Gastroesophageal sphincter (tissue), 3 donors: ENCODE measurements around the gene ABHD1.

ENCODE experiments used
- EP300 ChIP-seq: sonication (generic); formaldehyde crosslinking; IDR thresholded peaks from one replicate; pipeline ENCODE4 v1.6.1; 2017; ENCODE audit warnings: antibody characterized with exemption, mild to moderate bottlenecking
- POLR2A ChIP-seq, 2 donors: fragments of 450-650 bp; IDR thresholded peaks; one replicate each; pipeline ENCODE4 v1.6.1; 2017; ENCODE audit warnings: antibody characterized with exemption in 2 of 2, mild to moderate bottlenecking in 2 of 2, moderate library complexity in 1 of 2
- POLR2AphosphoS5 ChIP-seq: sonication (generic); formaldehyde crosslinking; IDR thresholded peaks from one replicate; pipeline ENCODE4 v1.6.1; 2017; ENCODE audit warnings: antibody characterized with exemption
- TF ChIP-seq, protein P1 (sequence below), 4 experiments: fragments of 200-600 bp in 2 of 4; fragments of 450-650 bp in 2 of 4; sonication (generic) in 1 of 4; IDR thresholded peaks; one replicate each; pipeline ENCODE4 v1.5.1; 2017 to 2019; ENCODE audit warnings: antibody characterized with exemption in 4 of 4, mild to moderate bottlenecking in 2 of 4, moderate library complexity in 2 of 4

DNA sequence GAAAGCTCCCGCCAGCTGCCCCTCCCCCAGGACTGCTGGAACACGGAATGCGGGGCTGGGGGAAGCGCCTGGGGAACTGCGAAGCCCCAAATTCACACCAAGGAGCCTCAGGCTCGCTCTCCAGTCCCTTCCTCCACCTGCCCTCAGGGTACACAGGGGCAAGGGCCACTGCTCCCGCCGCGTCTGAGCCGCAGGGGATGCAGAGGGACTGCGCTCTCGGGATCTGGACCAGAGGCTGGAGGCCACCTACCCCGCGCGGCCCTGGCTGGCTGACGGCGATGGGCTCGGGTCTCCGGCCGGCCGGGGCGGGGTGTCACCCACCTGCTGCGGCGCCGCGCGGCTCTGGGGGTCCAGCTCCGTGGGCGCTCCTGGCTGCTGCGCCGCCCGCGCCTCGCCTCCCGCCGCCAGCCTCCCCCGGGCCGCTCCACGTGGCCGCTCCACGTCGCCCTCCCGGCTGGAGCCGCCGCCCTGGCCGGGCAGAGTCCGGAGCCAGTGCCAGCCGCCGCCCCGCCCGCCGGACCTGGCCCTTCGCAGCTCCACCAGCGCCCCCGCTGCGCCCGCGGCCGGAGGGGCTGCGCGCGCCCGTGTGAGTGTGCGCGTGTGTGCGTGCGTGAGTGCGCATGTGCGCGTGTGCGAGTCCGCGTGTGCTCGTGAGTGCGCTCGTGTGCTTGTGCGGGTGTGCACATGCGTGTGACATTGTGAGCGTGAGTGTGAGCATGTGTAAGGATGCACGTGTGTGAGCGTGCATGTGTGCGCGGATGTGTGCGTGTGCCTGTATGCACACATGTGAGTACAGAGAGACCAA is 4.9 kb upstream of the ABHD1 start, which contains the start of gene CGREF1:
- no peak for TF ChIP-seq POLR2A (IDR thresholded peaks at IDR 0.05)
- TF ChIP-seq, protein P1, sequence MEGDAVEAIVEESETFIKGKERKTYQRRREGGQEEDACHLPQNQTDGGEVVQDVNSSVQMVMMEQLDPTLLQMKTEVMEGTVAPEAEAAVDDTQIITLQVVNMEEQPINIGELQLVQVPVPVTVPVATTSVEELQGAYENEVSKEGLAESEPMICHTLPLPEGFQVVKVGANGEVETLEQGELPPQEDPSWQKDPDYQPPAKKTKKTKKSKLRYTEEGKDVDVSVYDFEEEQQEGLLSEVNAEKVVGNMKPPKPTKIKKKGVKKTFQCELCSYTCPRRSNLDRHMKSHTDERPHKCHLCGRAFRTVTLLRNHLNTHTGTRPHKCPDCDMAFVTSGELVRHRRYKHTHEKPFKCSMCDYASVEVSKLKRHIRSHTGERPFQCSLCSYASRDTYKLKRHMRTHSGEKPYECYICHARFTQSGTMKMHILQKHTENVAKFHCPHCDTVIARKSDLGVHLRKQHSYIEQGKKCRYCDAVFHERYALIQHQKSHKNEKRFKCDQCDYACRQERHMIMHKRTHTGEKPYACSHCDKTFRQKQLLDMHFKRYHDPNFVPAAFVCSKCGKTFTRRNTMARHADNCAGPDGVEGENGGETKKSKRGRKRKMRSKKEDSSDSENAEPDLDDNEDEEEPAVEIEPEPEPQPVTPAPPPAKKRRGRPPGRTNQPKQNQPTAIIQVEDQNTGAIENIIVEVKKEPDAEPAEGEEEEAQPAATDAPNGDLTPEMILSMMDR (IDR thresholded peaks at IDR 0.05) = no peak
- no peak for TF ChIP-seq POLR2AphosphoS5
- no peak for TF ChIP-seq EP300
